Right lobe of liver (tissue), 6 donors: ENCODE results near the gene POLR1D. TPM values are rescaled to one million over a fixed set of nuclear protein-coding genes. Genes with fewer than 3 reads are reported as not detected.
A peak's percentile ranks its signal among the peaks of the same experiment; 100 is the strongest.

Source experiments
- ATAC-seq, 4 donors: fragments of 200-7000 bp; cut with Tn5 transposase; one replicate each; pipeline ENCODE4 v1.9.1; 2020; ENCODE audit warnings: mild to moderate bottlenecking in 4 of 4, moderate library complexity in 4 of 4
- DNase-seq, 3 donors: peaks; one replicate each; pipeline ENCODE4 v3.0.0-alpha.2; 2020
- H3K27ac ChIP-seq, 3 donors: fragments of 200-600 bp; one replicate each; pipeline ENCODE4 v1.8.0; 2022
- H3K27me3 ChIP-seq, 2 donors: fragments of 200-600 bp; one replicate each; pipeline ENCODE4 v1.8.0; 2022
- H3K36me3 ChIP-seq, 4 donors: fragments of 200-600 bp; sonication (generic) in 1 of 4; one replicate each; pipeline versions ENCODE4 v1.5.1 to v1.8.0; 2017 to 2022; ENCODE audit warnings: control low read depth in 1 of 4
- H3K4me1 ChIP-seq, 4 donors: fragments of 200-600 bp; sonication (generic) in 1 of 4; one replicate each; pipeline versions ENCODE4 v1.5.1 to v1.8.0; 2017 to 2022; ENCODE audit warnings: control low read depth in 1 of 4
- H3K4me3 ChIP-seq, 3 donors: fragments of 200-600 bp; one replicate each; pipeline ENCODE4 v1.8.0; 2022
- H3K9me3 ChIP-seq, 4 donors: fragments of 200-600 bp; sonication (generic) in 1 of 4; one replicate each; pipeline versions ENCODE4 v1.5.1 to v1.8.0; 2017 to 2022; ENCODE audit warnings: control low read depth in 1 of 4
- CTCF ChIP-seq, 4 donors: fragments of 200-600 bp in 3 of 4; fragments of 450-650 bp in 1 of 4; IDR thresholded peaks; one replicate each; pipeline versions ENCODE4 v1.5.1 to v1.8.0; 2016 to 2022; ENCODE audit warnings: antibody characterized with exemption in 4 of 4, mild to moderate bottlenecking in 2 of 4
- POLR2A ChIP-seq: fragments of 450-650 bp; IDR thresholded peaks from one replicate; pipeline ENCODE4 v1.6.1; 2017; ENCODE audit warnings: antibody characterized with exemption, mild to moderate bottlenecking
- WGBS: methylation state at CpG from one replicate; pipeline ENCODE4 v1.1.6; 2018; ENCODE audit warnings: low coverage, low lambda C conversion rate; ENCODE audit not compliant: insufficient coverage; ENCODE audit errors: missing lambda C conversion rate; 5-methylcytosine and 5-hydroxymethylcytosine counted together
- intact Hi-C, 2 donors: fragments of 100-400 bp; cut with DNase I; formaldehyde crosslinking; loops; one replicate each; pipeline versions ENCODE4 v1.11.2 to v1.14.1; 2022
- total RNA-seq, 6 experiments: library from RNA; depleted of rRNA in 2 of 6; stranded (reverse); fragments of >200 nt in 2 of 6; fragmentation: NEBNext Ultra II Directional in 3 of 6; extraction: Animal tissue kit (Norgen Biotek cat#: 25700) in 3 of 6; gene quantifications; one replicate each; pipeline versions ENCODE4 v1.1.0 to v1.2.4, GENCODE V29; 2016 to 2023
- donor health status: DM: no; HTN: yes; CAD: no.
- donor health status: DM: no; HTN: no; CAD: no.
- donor health status: DM: no; HTN: no; CAD: no.
- donor health status: DM: no; HTN: yes; CAD: no.
- donor health status: DM: no; HTN: yes; CAD: no.

The POLR1D gene
- total RNA-seq, 6 experiments from 2014 or later, result 34.9 to 56.2 (median 46.6) TPM

GRCh38 chr13:27605610-27606200 is 16.0 kb upstream of the POLR1D start:
- Histone ChIP-seq H3K27ac (no peak overlapping the region), H3K4me1 (peaks cover 0 to 17% (median 5%) of the 10 kb centered on the region in 4 donors), H3K27me3 (no peaks in the 10 kb centered on the region), H3K9me3 (no peaks in the 10 kb centered on the region), H3K4me3 (no peak overlapping the region), H3K36me3 (no peaks in the 10 kb centered on the region)
- WGBS, result 35% methylated on average over 2 of the region's 2 CpGs
- DNase-seq, result no peak
- no peak for ATAC-seq
- intact Hi-C loops, result no loop called here
- no peak for TF ChIP-seq CTCF (IDR thresholded peaks at IDR 0.05)
- TF ChIP-seq POLR2A, result no peak

- peak overlapping the region; percentile 30 to 44 (median 32) for H3K27ac ChIP-seq
Measured at GRCh38 chr13:27607125-27607524, 14.6 kb upstream of the POLR1D start.

GRCh38 chr13:27613628-27614027 is 8.1 kb upstream of the POLR1D start:
- ATAC-seq (peak in 1 of 4 donors; percentile 37), DNase-seq (no peak)
- H3K4me3 ChIP-seq, result no peak overlapping the region
- TF ChIP-seq POLR2A (no peak), CTCF (IDR thresholded peaks at IDR 0.05) (no peak)
- H3K4me1 ChIP-seq, result peaks cover 0 to 26% (median 10%) of the 10 kb centered on the region in 4 donors
- WGBS, result 42% methylated on average over 7 of the region's 7 CpGs
- no peaks in the 10 kb centered on the region for H3K27me3 ChIP-seq
- no peaks in the 10 kb centered on the region for H3K36me3 ChIP-seq
- no peaks in the 10 kb centered on the region for H3K9me3 ChIP-seq
- peak overlapping the region in 1 of 3 donors; percentile 12 for H3K27ac ChIP-seq
- intact Hi-C loops, result no loop called here

More at GRCh38 chr13:27607125-27607524, 14.6 kb upstream of the POLR1D start:
- DNase-seq, result no peak
- WGBS, result 25% methylated on average over 4 of the region's 4 CpGs
- ATAC-seq, result peak; percentile 80 to 95 (median 85)
- H3K4me3 ChIP-seq, result no peak overlapping the region
- no peaks in the 10 kb centered on the region for H3K36me3 ChIP-seq
- H3K4me1 ChIP-seq, result peaks cover 0 to 17% (median 5%) of the 10 kb centered on the region in 4 donors
- intact Hi-C loops, result no loop called here
- H3K9me3 ChIP-seq, result no peaks in the 10 kb centered on the region
- TF ChIP-seq CTCF (IDR thresholded peaks at IDR 0.05), result no peak
- TF ChIP-seq POLR2A, result no peak
- H3K27me3 ChIP-seq, result no peaks in the 10 kb centered on the region

- H3K4me1 ChIP-seq, result peaks cover 0 to 31% (median 12%) of the 10 kb centered on the region in 4 donors
- TF ChIP-seq CTCF (IDR thresholded peaks at IDR 0.05) (no peak), POLR2A (peak; percentile 18)
- intact Hi-C loops, result no loop called here
- no peak for DNase-seq
- H3K27me3 ChIP-seq, result no peaks in the 10 kb centered on the region
- H3K4me3 ChIP-seq, result peak overlapping the region in 1 of 3 donors; percentile 97
- H3K9me3 ChIP-seq, result no peaks in the 10 kb centered on the region
- H3K27ac ChIP-seq, result peak overlapping the region in 2 of 3 donors; percentile 56 to 93
- no peaks in the 10 kb centered on the region for H3K36me3 ChIP-seq
- 30% methylated on average over 3 of the region's 3 CpGs for WGBS
- ATAC-seq, result peak in 2 of 4 donors; percentile 0 to 8
Measured at GRCh38 chr13:27617881-27618321, 3.8 kb upstream of the POLR1D start.
